Subcutaneous adipose tissue (tissue), 4 donors: Measurements from ENCODE around the gene CDH5. TPM values are rescaled to one million over a fixed set of nuclear protein-coding genes. Genes with fewer than 3 reads are reported as not detected.

Experiments
- total RNA-seq, 4 donors: library from RNA; depleted of rRNA; stranded (reverse); fragments of >200 nt; gene quantifications; one replicate each; pipeline ENCODE4 v1.1.0, GENCODE V29; 2016
- TF ChIP-seq, protein P1 (sequence below): fragments of 450-650 bp; IDR thresholded peaks from one replicate; pipeline ENCODE4 v1.5.1; 2016; ENCODE audit warnings: low read depth, mild to moderate bottlenecking, control low read depth, antibody characterized with exemption, moderate library complexity

Gene CDH5
- total RNA-seq, 4 donors from 2014 or later = 28.7 to 155 (median 43.2) TPM

DNA sequence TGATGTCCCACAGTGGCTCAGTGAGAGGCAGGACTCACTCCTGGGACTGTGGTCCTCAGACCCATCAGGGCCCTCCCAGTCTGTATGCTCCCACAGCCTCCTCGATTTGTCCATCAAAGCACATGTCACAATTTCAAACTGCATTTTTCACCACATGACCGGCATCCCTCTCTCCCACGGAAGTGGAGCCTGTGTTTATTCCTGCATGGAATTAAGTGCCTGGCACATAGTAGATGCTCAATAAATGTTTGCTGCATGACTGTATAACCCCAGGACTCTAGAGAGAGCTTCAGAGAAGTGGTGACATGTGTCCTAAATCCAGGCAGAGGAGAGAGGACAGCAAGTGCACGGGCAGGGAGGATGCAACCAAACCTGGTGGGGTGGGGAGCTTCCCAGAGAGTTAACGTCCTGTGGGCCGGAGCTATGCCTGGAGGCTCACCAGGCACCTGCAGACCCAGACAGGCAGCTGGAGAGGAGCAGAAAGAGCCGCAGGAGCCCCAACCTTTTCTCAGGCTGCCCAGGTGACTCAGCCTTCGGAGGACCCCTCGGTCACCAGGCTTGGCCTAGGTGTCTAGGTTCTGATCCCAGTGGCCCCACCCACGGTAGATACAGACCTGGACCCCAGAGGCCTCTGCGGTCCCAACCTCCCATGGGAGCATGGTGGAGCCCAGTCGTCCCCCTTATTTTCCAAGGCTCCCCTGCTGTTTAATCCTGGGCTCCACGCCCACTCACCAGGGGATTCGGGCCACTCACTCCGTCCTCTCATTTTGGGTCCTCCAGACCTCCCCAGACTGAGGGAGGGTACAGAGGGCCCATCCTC is 5.8 kb downstream of the CDH5 start:
- TF ChIP-seq, protein P1, sequence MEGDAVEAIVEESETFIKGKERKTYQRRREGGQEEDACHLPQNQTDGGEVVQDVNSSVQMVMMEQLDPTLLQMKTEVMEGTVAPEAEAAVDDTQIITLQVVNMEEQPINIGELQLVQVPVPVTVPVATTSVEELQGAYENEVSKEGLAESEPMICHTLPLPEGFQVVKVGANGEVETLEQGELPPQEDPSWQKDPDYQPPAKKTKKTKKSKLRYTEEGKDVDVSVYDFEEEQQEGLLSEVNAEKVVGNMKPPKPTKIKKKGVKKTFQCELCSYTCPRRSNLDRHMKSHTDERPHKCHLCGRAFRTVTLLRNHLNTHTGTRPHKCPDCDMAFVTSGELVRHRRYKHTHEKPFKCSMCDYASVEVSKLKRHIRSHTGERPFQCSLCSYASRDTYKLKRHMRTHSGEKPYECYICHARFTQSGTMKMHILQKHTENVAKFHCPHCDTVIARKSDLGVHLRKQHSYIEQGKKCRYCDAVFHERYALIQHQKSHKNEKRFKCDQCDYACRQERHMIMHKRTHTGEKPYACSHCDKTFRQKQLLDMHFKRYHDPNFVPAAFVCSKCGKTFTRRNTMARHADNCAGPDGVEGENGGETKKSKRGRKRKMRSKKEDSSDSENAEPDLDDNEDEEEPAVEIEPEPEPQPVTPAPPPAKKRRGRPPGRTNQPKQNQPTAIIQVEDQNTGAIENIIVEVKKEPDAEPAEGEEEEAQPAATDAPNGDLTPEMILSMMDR = no peak

DNA sequence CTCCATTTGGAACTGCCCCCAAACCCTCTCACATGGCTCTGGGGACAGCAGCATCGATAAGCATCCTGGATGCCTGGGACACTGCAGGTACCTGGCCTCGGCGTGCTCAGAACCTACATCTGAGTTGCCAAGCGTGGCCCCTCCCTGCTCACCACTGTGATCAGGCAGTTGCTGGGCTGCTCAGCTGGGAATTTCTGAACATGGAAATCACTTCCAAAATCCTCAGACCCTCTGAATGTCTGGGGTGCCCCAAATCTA is 6.3 kb downstream of the CDH5 start:
- TF ChIP-seq, protein P1 = no peak

DNA sequence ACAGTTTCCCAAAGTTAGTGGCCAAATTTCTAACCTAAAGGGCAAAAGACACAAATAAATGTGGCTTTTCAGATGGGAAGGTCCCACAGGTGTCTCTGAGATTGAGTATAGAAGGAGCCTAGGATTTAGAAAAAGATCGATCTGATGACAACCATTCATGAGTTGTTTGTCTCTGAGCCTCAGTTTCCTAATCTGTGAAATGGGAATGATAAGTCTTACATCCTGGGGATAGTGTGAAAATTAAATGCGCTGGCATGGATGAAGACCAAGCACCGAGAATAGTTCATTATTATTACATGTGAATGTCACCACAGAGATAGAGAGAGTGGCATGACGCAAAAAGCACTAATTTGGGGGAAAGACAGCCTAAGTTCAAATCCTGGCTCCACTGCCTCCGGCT is 7.2 kb downstream of the CDH5 start:
- TF ChIP-seq, protein P1 = no peak

DNA sequence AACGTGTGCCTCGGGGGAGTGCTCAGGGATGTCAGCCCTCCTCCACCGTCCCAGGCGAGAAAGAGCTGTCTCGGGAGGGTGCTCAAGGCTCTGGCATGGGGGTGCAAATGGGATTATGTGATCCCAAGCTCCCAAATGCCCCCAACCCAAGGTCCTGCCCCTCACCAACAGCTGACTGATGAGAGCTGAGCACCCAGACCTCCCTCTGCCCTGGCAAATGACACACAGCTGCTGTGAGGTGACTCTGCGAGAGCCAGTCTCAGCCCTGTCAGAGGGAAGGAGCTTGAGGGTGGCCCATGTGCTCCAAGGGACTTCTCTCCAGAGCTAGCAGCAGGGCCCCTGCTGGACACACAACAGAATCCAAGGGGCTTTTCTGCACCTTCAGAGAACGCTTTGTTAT is 7.7 kb downstream of the CDH5 start:
- TF ChIP-seq, protein P1 = no peak

DNA sequence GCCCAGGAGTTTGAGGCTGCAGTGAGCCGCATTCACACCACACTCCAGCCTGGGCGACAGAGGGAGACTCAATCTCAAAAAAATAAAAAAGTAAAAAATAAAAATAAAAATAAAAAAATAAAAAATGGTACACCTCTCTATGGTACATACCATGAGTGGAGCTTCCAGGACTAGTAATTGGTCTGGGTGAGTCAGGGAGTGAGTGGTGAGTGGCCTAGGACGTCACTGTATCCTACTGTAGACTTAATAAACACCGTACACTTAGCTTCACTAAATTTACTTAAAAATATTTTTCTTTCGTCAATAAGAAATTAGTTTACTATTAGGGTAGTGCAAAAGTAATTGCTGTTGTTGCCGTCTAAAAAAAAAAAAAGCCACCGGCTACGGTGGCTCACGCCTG is 9.0 kb downstream of the CDH5 start:
- TF ChIP-seq, protein P1 = no peak

DNA sequence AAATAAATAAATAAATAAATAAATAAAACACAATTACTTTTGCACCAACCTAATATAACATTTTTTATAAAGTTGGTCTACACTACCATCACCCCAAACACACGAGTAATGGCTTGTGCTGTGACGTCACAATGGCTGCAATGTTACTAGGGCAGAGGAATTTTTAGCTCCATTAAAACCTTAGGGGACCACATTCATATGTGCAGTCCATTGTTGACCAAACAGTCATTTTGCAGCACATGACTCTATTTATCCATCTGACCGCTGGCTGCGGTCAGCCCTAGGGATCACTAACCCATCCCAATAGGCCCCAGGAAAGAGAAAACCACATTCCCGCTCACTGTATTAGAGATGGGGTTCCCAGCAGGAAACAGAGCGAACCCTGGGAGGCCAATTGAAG is 9.6 kb downstream of the CDH5 start:
- TF ChIP-seq, protein P1 = no peak

DNA sequence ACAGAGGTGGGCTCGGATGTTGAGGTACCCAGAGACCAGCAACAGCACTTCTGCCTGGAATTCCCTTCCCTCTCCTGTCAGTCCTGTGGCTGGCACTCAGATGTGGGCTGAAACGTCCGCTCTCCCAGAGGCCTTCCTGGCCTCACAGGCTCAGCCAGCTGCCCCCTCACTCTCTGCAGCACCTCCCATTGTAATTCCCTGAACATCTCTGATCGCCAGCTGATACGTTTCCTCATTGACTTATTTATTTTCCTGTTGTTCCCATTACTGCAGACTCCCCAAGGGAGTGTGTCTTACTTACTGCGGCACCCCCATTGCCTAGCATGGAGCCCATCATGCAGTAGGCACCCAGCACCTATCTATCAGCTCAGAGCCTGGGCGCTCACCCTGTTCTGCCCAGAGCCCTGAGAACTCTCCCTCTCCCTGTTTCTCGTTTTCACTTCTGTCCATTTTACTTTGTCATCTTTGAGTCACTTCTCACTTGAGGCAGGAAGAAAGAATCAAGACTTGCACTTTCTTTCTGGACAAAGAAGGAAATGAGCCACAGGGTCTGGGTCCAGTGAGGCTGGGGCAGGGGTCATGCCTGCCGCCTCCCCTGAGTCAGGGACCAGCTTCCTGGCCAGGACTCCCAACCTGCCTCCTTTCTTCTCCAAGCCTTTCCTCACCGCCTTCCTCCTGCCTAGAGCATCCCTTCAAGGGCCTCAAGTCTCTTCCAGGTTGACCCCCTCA is 10.2 kb downstream of the CDH5 start:
- TF ChIP-seq, protein P1 = no peak
